ENCODE measurements around the gene CDKN1B. TPM values are rescaled to one million over a fixed set of nuclear protein-coding genes. Genes with fewer than 3 reads are reported as not detected.

Gene CDKN1B
- total and polyA plus RNA-seq, 2 of the 13 experiments (the other 11 are each of a cell fraction or from before 2014, with no cell fraction given) = 20.1 to 37.2 TPM

GRCh38 chr12:12714276-12715021, 2.7 kb upstream of the CDKN1B start (continued):
- no peak for TF ChIP-seq AKAP8 (CRISPR knock-in tag; IDR thresholded peaks at IDR 0.05)
- no peak for TF ChIP-seq TCF7 (IDR thresholded peaks at IDR 0.05; ENCODE audit: low read depth)
- TF ChIP-seq ZBTB7A (CRISPR knock-in tag; IDR thresholded peaks at IDR 0.05) = no peak
- TF ChIP-seq ZNF12 (CRISPR knock-in tag; IDR thresholded peaks at IDR 0.05) = no peak
- TF ChIP-seq ZNF572 (CRISPR knock-in tag; IDR thresholded peaks at IDR 0.05) = no peak
- no peak for TF ChIP-seq FOXA1 (IDR thresholded peaks at IDR 0.05)
- TF ChIP-seq FOXA1 (CRISPR knock-in tag; IDR thresholded peaks at IDR 0.05) = 0 out of 2 replicates have a peak, but pooled peaks have one; percentile 4
- TF ChIP-seq ZNF670 (CRISPR knock-in tag; IDR thresholded peaks at IDR 0.05; ENCODE audit: borderline replicate concordance) = no peak
- no peak for TF ChIP-seq ZBTB7B (CRISPR knock-in tag; IDR thresholded peaks at IDR 0.05)
- no peak for TF ChIP-seq BCL6 (CRISPR knock-in tag; IDR thresholded peaks at IDR 0.05)
- TF ChIP-seq PITX1 (CRISPR knock-in tag; IDR thresholded peaks at IDR 0.05) = no peak
- no peak for TF ChIP-seq ZNF576 (CRISPR knock-in tag; IDR thresholded peaks at IDR 0.05)
- 0 out of 2 replicates have a peak, but pooled peaks have one; percentile 19 for TF ChIP-seq REPIN1 (CRISPR knock-in tag; IDR thresholded peaks at IDR 0.05; ENCODE audit: borderline replicate concordance, low read depth)
- no peak for TF ChIP-seq HOXA9 (CRISPR knock-in tag; IDR thresholded peaks at IDR 0.05; ENCODE audit: borderline replicate concordance)
- TF ChIP-seq PRDM10 (CRISPR knock-in tag; IDR thresholded peaks at IDR 0.05; ENCODE audit: low read depth) = no peak
- TF ChIP-seq ELF4 (CRISPR knock-in tag; IDR thresholded peaks at IDR 0.05; ENCODE audit: borderline replicate concordance) = no peak
- TF ChIP-seq MXD3 (CRISPR knock-in tag; IDR thresholded peaks at IDR 0.05) = no peak
- TF ChIP-seq ARNT (IDR thresholded peaks at IDR 0.05) = no peak
- no peak for TF ChIP-seq ZC3H13 (CRISPR knock-in tag; IDR thresholded peaks at IDR 0.05)
- TF ChIP-seq ZNF558 (CRISPR knock-in tag; IDR thresholded peaks at IDR 0.05; ENCODE audit: borderline replicate concordance) = 0 out of 2 replicates have a peak, but pooled peaks have one; percentile 27
- TF ChIP-seq ZNF136 (CRISPR knock-in tag; IDR thresholded peaks at IDR 0.05; ENCODE audit: low read depth) = no peak
- no peak for TF ChIP-seq RBM22 (optimal IDR thresholded peaks at IDR 0.05; ENCODE audit: low read length)
- no peak for TF ChIP-seq RFX5 (IDR thresholded peaks at IDR 0.05; ENCODE audit: low read depth, low read length)
